DMS114 treated with DMSO at 0.1 percent for 48 hours (cell line): ENCODE results near the gene PPP1R27.
"Not testable (repeated sequence)": the region's sequence is repeated elsewhere in the genome, so short reads cannot be mapped to it uniquely, and the experiment has no call there.

Experiments
- DNase-seq: peaks from one replicate; lab custom pipeline; 2025; ENCODE audit not compliant: unreplicated experiment; lab: John Stamatoyannopoulos, UW

The PPP1R27 gene

DNA sequence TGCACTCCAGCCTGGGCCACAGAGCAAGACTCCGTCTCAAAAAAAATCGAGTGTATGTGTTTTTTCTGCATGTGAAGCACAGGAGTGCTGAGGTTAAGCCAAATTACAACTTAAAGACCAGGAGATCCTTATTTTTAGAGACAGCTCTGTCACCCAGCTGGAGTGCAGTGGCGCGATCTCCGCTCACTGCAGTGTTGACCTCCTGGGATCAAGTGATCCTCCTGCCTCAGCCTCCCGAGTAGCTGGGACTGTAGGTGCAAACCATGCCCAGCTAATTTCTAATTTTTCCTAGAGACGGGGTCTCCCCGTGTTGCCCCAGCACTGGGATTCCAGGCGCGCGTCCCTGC lies 7.5 kb upstream of the PPP1R27 start:
- no peak for DNase-seq

DNA sequence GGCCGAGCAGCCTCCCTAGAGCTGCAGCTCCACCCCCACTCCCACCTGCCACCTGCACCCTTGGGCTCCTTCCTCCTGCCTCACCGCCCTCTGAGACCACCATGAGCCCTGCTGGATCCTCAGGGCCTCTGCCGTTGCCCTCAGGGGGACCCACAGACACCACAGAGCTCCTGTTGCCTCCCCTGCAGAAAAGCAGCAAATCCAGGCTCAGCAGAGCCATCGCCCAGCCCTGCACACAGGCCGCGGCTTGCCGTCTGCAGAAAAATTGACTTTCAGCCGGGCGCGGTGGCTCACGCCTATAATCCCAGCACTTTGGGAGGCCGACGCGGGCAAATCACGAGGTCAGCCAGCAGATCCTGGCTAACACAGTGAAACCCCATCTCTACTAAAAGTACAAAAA lies 7.0 kb upstream of the PPP1R27 start:
- no peak for DNase-seq

DNA sequence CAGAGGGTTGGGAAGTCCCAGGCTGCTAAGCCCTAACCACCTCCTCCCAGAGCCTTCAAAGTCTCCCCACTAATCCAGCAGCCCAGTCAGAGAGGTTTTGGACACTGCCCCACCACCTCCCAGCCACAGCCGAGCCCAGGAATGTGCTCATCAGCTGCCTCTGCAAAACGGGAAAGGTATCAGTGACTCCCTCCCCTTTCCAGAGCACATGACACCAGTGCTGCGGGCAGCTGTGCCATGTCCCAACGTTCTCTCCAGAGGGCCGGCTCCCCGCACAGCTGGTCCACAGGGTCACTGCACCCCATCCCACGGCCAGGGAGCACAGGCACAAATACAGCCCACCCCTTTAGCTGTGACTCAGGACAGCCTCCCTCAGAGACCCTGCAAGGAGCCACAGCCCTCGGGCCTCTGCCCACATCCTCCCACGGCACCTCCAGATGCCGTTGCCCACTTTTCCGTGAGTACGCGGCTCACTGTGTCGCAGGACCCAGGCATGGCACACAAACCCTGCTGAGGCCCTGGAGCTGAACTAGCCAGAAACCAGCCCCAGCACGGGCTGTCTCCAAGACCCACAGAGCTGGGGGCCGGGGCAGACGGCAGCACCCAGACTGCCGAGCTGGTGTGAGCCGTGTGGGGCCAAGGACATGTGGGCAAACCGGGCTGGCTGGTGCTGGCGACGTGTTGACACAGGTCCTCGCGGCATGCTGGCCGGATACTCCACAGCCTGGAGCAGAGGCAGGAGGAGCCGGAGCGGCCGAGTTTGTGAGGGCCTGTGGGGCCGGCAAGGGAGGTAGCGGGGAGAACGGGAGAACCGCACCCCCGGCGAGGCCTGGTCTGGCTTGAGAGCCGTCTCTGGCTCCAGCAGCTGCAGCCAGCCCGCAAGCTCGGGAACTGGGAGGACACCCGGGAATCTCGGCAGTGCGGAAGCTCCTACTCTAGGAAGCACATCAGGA lies 6.3 kb upstream of the PPP1R27 start:
- DNase-seq, result no peak

- not testable (repeated sequence) for DNase-seq
Observed at GRCh38 chr17:81840059-81840458, 5.2 kb upstream of the PPP1R27 start.

DNA sequence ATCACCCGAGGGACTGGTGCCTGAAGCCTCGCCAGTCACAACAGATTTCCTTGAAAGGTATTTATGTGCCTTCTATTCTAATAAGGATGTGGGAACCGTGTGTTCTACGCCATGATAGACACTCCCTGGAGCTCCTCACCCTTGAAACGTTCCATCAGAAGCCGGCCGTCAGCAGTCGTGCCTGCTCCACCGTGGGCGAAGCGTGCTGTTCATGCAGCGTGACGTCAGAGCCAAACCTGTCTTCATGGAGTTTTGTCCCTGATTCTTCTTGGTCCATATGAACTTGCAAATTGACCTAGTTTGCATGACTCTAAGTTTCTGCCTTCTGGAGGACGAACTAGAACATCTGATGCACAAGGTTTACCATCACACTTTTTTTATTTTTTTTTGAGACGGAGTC lies 4.5 kb upstream of the PPP1R27 start:
- DNase-seq, result no peak

DNA sequence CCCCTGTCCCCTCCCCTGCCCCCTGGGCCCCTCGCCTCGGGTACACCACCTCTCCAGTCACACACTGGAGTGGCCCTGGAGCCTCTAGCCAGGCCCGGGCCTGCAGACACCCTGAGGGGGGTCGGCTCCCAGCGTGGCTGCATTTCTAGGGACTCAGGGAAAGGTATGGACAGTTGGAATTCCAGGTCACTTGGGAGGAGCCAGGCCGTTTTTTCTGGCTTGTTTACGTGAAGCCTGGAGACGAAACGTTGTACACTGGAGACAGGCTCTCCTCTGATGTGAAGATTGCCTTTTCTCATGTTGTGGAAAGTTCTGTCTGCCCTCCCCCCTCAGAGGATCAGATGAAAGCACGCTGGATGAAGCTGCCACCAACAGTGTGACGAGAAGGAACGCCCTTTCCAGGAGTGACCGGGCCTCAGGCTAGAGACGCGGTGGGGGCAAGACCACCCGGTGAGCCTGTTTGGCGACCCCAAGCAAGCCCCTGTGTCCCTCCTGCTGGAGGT lies 4.0 kb upstream of the PPP1R27 start:
- DNase-seq, result no peak

GRCh38 chr17:81837641-81838040 lies 2.8 kb upstream of the PPP1R27 start:
- no peak for DNase-seq

- DNase-seq, result no peak
Observed at GRCh38 chr17:81833921-81834830, 674 bp downstream of the PPP1R27 start.

GRCh38 chr17:81833160-81833920 lies 1.5 kb downstream of the PPP1R27 start, which contains the start of gene MCRIP1:
Gene MCRIP1, minus strand, starts transcription at chr17:81833291. Its CDS starts 8,785 bp downstream, at chr17:81824506.
- DNase-seq, result peak; percentile 76

- no peak for DNase-seq
Observed at GRCh38 chr17:81832608-81833159, 2.2 kb downstream of the PPP1R27 start.

DNA sequence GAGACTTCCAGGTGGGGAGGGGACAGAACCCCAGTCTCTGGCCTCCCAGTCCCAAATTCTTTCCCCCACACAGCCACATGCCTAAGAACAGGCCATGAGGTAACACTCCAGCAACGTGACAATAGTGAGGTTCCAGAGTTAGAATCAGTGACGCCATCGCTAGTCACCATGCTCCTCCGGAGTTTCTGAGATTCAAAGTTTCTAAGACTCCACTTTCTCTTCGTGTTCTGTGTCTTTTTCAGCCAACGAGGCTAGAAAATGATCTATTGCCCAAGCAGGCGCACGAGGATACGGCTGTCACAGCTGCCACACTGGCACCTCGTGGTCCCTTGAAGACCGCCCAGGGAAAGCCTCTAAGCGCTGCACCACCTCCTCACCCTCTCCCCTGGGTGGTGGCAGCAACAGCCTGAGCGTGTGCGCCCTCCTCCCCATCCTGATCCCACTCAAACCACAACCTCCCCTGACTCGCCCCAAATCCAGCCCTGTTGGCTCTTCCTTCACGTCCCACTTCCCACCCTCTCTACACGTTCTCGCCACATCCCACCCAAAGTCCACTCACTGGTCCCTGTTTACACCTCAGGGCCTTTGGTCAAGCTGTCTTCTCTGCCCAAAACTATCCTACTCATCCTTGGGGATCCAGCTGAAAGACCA lies 2.8 kb downstream of the PPP1R27 start:
- DNase-seq, result no peak

GRCh38 chr17:81831563-81831956 lies 3.3 kb downstream of the PPP1R27 start:
- no peak for DNase-seq

- no peak for DNase-seq
Observed at GRCh38 chr17:81829858-81830257, 5.0 kb downstream of the PPP1R27 start.

- no peak for DNase-seq
Observed at GRCh38 chr17:81828656-81829055, 6.2 kb downstream of the PPP1R27 start.

DNA sequence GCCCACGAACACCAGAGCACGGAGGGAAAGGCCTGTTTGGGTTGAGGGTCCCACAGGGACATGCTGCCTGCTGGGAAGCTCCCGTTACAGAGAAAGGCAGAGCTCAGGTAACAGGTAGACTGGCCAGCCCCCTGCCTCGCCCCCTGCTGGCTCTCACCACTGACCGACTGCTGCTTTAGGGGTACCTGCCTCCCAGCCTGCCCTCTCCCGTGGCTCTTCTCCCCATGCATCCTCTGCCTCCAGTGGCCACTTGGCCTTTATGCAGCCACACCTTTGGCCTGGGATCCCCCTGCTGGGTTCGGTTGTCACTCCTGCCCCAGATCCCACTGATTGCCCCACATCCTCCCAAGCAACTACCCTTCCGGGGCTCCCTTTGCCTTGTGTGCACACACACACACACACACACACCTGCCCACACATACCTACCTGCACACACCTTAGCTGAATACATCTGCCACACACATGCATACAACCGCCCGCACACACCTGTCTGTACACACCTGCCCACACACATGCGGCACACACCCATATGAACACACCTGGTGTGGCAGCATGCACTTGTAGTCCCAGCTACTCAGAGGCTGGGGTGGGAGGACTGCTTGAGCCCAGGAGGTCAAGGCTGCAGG lies 8.9 kb downstream of the PPP1R27 start:
- no peak for DNase-seq

- no peak for DNase-seq
Observed at GRCh38 chr17:81824595-81824994, 10.3 kb downstream of the PPP1R27 start.

DNA sequence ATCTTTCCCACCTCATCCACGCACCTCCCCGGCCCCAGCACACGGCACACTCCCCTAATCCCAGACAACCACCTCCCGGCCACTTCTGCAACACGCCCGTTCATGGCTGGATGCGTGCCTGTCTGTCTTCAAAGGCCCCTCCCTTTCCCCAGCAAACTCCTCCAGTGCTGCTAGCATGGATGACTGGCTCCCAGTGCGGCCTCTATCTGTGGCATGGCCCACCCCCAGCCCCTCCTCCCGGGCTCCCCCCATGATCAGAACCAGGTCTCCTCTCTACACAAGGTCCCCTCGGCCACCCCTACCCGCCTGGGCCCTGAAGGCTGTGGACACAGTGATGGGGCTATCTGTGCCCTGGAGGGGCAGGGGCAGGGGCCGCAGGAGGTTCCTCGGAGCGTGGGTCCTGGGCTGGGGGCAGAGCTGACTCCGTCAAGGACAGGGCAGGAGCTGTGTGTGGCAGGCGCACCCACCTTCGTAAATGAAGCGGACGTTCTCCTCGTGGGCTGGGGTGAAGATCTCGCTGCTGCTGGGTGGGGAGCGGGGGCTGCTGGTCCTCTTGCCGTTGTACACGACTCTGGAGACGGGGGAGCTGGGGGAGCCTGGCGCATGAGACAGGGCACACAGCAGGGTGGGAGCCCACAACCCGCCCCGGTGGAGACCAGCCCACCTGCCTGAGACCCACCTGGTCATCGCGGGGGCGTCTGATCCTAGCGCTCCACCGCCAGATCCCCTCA lies 10.9 kb downstream of the PPP1R27 start:
- DNase-seq, result no peak

DNA sequence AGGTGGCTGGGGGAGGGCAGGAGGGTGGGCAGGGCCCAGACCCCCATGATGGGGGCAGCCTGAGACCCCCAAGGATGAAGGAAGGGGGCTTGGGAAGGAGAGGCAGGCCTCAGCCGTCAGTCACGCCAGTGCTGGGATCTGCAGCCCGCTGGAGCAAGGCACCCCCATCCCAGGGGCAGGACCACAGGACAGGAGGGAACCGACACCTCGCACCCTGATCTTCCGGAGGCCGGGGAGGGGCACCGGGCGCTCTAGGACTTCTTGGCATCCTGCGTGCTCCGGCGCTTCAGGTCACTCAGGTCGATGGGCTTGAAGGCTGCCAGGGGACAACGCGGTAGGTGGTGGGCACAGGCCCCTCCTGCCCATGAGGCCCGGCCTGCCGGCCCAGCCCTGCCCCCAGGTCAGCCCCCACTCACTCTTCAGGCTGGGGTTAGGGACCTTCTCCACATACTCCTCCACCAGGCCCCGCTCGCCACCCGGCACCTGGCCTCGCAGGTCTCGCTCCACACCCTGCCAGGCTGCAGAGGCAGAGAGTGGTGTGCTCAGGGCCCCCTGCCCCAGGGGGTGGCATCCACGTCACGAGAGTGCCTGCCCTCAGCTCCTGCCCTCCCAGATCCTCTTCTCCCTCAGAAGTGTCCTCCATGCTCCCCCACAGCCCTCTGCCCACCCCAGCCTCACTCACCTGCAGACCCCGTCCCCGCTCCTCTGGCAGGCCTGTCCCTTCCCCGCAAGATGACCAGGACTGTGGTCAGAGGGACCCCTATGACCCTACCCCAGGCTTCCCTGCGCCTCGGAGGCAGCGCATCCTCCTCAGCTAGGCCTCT lies 11.6 kb downstream of the PPP1R27 start:
- no peak for DNase-seq
